Kidney capillary endothelial cell (primary cell): Measurements from ENCODE around the gene ROMO1.
"Not testable (repeated sequence)": the region's sequence is repeated elsewhere in the genome, so short reads cannot be mapped to it uniquely, and the experiment has no call there.

Experiments
- DNase-seq: peaks from one replicate; pipeline ENCODE4 v3.0.0-alpha.2; 2018; ENCODE audit warnings: low spot score

The ROMO1 gene

DNA sequence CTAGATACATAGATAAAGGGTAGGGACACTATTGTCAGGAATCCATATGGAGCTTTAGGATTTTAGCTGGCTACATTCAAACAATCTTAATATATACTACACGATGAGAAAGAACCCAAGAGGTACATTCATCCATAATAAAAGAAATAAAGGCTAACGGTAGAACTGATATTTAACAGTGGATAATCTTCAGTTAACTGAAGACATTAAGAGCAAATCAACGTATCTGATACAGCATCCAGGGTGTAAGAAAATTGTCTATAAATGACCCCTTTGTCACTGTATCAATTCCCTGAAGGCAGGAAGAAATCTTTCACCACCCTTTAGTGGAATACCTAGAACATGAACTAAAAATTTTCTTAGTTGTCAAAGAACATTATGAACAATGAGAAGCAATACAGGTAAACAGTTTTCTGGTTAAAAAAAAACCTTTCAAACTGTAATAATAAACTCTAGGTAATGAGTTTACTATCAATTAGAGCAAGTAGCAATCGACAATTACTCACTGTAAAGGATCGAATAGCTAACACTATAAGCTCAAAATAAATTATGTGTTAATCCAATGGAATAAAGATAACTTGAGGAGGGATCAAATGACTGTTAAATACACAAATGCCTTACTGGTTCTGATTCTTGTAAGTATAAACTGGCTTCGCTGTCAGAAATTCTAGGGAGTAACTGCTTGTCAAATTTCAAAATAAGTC lies 11.8 kb downstream of the ROMO1 start:
- DNase-seq, result no peak

DNA sequence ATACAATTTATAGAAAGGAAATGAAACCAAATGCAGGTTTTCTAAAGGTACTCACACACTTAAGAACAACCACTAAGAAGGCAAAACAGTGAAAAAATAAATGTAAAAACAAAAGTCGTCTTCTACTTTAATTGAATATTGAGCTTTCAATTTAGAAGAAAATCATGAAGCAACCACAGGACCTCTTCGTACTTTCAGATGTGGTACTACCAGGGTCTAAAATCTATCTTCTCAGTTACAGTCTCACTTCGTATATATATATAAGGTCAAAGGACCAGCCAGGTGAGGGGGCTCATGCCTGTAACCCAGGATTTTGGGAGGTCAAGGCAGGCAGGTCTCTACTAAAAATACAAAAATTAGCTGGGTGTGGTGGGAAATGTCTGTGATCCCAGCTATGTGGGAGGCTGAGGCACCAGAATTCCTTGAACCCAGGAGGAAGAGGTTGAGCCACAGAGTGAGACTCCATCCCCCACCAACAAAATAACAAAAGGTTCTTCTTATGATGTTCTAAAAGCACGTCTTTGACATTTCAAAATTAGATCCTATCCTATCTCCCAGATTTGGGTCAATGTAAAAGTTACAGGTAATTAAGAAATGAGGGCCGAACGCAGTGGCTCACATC lies 12.5 kb downstream of the ROMO1 start:
- no peak for DNase-seq

DNA sequence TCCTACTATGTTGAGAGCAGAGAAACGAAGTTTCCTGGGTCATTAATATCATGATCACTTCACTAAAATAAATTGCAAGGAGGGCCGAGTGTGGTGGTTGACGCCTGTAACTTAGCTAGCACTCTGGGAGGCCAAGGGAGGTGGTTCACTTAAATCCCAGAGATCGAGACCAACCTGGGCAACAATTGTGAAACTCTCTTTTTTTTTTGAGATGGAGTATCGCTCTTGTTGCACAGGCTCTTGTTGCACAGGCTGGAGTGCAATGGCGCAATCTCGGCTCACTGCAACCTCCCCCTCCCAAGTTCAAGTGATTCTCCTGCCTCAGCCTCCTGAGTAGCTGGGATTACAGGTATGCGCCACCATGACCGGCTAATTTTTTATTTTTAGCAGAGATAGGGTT lies 13.9 kb downstream of the ROMO1 start:
- DNase-seq, result not testable (repeated sequence)

DNA sequence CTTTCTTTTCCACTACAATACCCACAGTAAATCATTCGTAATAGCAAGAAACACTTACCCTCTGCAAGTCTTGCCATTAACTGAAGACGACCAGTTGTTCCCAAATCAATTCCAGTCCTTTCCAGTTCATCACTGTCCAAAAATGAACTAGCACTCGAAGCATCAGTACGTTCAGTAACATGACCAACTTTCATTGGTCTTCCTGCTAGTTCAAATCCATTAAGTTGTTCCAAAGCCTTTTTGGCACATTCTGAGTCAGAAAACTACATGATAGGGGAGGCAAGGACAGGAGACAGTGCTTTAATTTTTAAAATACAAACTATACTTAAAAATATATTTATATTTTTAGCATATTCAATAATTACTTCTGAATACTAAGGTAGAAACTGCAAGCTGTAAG lies 14.9 kb downstream of the ROMO1 start:
- no peak for DNase-seq

DNA sequence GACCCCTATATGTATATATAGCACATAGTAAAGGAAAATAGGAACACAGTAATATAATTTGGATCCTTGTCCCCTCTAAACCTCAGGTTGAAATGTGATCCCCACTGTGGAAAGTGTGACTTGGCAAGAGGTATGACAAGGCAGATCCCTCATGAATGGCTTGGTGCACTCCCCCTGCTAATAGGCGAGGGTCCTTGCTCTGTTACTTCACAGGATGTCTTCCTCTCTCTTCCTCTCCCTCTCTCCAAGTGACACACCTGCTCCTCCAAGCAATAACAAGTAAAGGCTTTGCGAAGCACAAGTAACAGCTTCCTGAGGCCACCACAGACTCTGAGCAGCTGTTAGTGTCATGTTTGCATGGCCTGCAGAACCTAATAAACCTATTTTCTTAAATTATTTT lies 16.4 kb downstream of the ROMO1 start:
- no peak for DNase-seq

DNA sequence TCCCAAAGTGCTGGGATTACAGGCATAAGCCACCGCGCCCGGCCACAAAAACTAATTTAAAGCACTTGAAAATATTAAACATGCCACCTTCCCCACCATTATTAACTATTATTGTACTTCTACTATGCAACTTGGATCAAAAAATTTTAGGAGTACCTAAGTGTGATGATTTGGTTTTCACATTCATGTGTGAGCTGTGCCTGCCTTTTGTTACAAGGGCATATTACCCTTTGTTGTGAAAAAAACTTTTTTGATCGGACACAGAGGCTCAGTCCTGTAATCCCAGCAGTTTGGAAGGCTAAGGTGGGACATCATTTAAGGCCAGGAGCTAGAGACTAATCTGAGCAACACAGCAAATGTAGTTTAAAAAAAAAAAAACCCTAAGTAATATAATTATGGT lies 17.1 kb downstream of the ROMO1 start:
- no peak for DNase-seq

DNA sequence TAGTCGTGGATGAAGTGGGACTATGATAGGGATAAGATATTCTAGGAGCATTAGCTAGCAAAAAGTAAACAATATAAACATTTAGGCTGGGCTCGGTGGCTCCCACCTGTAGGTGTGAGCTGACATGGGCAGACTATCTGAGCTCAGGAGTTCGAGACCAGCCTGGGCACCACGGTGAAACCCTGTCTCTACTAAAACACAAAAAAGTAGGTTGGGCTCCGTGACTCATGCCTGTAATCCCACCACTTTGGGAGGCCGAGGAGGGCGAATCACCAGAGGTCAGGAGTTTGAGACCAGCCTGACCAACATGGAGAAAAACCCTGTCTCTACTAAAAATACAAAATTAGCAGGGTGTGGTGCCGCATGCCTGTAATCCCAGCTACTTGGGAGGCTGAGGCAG lies 19.1 kb downstream of the ROMO1 start:
- DNase-seq, result not testable (repeated sequence)

DNA sequence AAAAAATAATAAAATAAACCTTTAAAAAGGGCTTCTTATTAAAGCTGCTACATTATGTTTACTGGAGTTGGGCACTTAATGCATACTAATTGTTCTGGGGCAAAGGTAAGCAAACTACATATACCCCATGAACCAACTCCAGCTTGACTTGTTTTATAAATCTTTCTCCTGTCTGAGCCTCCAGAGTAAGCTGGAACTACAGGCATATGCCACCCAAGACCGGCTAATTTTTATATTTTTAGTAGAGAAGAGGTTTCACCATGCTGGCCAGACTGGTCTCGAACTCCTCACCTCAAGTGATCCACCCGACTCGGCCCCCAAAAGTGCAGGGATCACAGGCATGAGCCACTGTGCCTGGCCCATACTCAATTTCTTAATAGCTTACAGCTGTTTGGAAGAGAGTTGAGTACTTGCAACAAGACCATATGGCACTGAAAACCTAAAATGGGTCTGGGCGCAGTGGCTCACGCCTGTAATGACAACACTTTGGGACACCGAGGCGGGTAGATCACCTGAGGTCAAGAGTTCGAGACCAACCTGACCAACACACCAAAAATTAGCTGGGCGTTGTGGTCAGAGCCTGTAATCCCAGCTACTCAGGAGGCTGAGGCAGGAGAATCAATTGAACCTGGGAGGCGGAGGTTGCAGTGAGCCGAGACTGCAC lies 19.9 kb downstream of the ROMO1 start:
- DNase-seq, result no peak

DNA sequence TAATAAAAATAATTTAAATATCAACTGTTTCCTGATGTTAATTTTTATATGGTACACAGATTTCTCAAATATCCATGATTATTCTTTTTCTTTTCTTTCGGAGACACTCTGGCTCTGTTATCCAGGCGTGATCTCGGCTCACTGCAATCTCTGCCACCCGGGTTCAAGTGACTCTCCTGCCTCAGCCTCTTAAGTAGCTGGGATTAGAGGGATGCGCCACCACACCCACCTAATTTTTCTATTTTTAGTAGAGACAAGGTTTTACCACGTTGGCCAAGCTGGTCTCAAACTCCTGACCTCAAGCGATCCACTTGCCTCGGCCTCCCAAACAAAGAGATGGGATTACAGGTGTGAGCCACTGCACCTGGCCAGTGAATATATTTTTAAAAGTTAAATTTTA lies 20.5 kb downstream of the ROMO1 start:
- no peak for DNase-seq

DNA sequence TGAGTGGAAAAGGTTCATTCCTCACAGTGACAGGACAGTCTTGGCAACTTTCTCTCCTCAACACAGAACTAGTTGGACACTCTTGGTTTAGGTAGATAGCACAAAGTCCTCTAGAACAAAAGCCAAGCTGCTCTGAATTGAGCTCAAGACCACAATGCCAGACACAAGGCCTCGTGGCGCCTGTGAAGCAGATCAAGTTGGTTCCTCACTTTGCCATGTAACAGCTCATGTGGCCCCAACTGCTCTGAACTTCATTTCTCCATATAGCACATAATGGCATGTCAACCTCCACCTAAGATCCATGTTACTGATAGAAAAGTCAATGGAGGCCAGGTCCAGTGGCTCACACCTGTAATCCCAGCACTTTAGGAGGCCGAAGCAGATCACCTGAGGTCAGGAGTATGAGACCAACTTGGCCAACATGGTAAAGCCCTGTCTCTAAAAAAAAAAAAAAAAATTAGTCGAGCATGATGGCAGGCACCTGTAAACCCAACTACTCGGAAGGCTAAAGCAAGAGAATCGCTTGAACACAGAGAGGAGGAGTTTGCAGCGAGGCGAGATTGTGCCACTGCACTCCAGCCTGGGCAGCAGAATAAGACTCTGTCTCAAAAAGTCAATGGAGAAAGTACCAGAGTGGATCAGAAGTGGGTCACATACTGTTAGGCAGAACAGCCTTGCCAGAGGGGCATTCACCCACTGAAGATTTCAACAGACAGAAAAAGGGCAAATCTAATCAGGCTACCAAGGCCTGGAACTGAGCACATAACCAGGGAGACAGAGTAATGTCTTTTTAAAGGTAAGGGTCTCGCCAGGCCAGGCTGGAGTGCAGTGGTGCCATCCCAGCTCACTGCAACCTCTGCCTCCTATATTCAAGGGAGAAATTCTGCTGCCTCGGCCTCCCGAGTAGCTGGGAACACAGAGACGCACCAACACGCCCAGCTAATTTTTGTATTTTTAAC lies 21.2 kb downstream of the ROMO1 start:
- no peak for DNase-seq

DNA sequence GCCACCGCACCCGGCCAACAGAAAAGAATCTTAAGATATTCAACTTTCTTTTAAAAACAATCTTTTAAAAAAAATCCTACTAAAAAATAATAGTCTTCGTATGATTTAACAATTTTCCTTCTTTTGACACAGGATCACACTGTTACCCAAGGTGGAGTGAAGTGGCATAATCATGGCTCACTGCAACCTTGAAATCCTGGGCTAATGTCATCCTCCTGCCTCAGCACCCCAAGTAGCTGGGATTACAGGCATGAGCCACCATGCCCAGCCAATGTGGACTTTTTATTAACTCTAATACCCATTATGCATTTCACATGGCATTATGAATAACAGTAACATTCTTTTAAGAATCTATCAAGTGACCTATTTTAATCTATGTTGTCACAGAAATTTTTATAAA lies 22.0 kb downstream of the ROMO1 start:
- no peak for DNase-seq

DNA sequence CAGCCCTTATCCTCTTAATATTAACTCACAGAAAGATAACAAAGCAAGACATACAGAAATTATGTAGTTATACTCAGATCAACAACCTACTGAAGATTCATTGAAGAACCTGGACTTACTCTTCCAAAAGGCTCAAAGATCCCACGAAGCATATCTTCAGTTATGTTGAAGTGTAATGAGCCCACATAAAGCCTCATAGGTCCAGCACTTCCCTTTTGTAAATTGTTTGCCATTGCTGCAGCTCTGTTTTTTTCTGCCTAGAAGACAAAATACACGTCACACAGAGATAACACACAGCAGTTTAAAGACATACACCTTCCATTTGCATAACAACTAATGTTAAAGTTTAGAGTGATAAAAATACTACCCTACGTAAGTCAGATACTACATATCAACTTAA lies 22.4 kb downstream of the ROMO1 start:
- DNase-seq, result no peak

DNA sequence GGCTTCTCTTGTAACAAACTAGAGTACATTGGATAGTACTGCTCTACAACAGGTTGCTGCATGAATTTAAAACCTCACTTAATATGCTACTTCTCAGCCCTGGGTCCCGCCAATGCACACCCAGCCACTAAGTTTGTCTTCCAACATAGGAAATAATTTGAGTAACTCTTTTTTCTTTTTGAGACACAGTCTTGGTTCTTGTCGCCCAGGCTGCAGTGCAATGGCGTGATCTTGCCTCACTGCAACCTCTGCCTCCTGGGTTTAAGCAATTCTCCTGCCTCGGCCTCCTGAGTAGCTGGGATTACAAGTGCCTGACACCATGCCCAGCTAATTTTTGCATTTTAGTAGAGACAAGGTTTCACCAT lies 24.1 kb downstream of the ROMO1 start:
- not testable (repeated sequence) for DNase-seq

DNA sequence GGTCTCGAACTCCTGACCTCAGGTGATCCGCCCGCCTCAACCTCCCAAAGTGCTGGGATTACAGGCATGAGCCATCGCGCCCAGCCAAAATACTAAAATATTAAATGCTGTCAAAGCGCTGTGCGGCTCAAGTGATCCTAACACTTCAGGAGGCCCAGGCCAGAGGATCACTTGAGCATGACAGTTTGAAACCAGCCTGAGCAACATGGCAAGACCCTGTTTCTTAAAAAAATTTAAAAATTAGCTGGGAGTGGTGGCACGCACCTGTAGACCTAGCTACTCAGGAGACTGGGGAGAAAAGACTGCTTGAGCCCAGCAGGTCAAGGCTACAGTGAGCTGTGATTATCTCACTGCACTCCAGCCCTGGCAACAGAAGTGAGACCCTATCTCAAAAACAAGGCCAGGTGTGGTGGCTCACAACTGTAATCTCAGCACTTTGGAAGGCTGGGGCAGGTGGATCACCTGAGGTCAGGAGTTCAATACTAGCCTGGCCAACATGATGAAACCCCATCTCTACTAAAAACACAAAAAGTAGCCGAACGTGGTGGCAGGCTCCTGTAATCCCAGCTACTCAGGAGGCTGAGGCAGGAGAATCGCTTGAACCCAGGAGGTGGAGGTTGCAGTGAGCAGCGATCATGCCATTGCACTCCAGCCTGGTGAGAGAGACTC lies 24.6 kb downstream of the ROMO1 start:
- not testable (repeated sequence) for DNase-seq

DNA sequence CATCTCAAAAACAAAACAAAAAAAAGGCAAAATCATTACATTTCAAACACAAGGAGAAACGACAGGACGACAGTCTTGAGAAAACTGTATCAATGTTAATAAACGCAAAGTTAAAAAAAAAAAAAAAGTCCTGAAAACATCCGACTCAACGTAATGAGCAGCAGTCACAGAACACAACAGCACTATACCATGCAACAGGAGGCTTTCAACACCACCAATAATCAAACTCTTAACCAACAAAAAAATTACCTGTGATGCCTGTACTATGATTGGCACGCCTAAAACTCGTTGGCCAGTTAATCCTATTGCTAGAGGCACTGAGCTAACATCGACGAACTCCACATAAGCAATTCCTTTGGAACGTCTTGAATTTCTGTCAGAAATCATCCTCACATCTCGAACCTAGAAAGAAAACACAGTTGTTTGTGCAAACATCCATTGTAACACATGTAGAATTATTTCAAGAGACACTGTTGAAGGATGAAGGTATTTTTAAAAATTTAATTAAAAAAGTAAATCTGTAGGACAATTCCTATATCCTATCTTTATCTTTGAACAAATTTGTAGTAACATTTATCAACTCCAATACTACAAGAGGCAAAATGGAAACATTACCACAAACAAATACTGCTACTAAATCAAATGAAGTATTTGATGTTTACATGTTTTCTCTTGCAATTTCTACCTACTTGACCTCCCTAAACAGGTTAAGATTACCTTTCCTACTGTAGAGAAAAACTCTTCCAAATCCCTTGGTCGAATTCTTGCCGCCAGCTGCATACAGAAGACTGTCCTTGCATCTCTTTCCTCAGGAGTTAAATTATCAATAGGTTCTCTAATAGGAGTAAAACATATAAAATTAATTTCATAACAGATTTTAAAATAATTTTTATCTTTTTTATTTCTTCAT lies 25.4 kb downstream of the ROMO1 start:
- no peak for DNase-seq

DNA sequence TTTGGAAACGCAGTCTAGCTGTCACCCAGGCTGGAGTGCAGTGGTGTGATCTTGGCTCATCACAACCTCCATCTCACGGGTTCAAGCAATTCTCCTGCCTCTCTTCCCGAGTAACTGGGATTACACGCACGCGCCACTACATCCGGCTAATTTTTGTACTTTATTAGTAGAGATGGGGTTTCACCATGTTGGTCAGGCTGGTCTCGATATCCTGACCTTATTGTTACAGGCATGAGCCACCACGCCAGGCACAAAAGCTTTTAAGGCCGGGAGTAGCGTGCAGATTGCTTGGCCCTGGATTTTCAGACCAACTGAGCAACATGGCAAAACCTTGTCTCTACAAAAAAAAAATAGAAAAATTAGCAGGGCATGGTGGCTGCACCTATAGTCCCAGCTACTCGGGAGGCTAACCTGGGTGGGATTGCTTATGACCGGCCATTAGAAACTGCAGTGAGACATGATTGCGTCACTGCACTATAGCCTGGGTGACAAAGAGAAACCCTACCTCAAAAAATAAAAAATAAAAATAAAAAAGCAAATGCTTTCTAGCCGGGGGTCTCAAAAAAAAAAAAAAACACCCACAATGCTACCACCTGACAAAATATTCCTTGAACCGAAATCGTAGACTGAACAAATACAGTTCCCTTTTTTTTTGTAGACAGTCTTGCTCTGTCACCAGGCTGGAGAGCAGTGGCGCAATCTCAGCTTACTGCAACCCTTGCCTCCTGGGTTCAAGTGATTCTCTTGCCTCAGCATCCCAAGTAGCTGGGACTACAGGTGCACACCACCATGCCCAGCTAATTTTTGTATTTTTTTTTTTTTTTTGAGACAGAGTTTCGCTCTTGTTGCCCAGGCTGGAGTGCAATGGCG lies 27.9 kb downstream of the ROMO1 start:
- no peak for DNase-seq

DNA sequence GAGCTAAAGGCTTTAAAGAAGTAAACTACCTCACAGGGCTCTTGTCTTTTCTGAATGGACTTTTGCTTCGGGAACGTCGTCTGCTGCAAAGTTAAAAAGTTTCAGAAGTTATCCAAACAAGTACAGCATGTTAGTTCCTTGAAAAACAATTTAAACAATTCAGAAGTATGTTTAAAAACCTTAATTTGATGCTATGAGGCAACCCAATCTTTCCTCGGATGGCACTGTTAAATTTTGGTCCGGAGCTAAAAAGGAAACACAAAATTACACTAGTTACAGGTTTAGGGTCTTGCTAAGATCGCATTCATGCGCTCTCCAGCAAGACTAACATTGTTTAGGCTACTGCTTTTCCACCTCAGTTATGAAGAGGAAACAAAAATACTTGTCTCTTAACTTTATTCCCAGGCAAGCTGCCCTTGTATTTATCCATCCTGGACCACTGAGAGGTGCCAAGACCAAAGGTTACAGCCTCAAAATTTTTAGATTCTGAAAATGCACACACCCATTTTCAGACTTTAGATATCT lies 30.1 kb downstream of the ROMO1 start:
- DNase-seq, result no peak

DNA sequence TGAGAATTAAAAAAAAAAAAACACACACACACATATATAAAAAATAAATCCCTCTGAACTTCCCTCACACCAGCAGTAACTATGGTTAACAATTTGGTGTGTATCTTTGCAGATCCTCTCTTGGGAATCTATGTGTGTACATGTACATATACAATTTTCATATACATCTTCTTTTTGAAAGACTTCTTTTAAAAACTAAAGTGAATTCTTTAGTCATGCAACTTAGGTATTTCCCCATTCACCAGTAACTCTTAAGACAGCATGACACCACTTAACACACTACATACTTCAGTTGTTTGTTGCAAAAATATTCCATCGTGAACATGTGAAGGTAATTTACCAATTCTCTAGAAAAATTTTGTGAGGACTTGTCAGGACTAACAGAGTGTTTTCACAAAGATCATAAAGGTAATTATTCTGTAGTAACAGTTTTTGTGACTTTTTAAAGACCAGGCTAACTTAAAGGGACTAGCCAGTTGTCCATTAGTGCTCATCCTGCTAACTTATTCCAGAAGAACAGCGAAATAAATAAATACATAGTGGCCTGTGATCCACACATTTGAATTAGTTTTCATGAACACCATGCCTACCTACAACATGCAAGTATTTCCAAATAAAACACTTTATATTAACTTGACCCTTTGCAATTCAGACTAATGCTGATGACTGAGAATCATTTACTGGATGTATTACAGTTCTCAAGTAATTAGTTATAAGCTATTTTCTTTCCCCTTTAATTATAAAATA lies 30.8 kb downstream of the ROMO1 start:
- no peak for DNase-seq
